Ishikawa (cell line): ENCODE data around the gene ABCD3.

ENCODE experiments used
- CEBPB ChIP-seq: IDR thresholded peaks from 2 replicates; pipeline ENCODE4 v1.6.1; 2012
- CREB1 ChIP-seq: IDR thresholded peaks from 2 replicates; pipeline ENCODE4 v1.6.1; 2012; ENCODE audit warnings: low read depth
- EP300 ChIP-seq: IDR thresholded peaks from 2 replicates; pipeline ENCODE4 v1.6.1; 2012; ENCODE audit warnings: borderline replicate concordance
- FOXM1 ChIP-seq: IDR thresholded peaks from 2 replicates; pipeline ENCODE4 v1.6.1; 2012; ENCODE audit warnings: low read depth, borderline replicate concordance
- MAX ChIP-seq: IDR thresholded peaks from 2 replicates; pipeline ENCODE4 v1.6.1; 2012
- NFIC ChIP-seq: IDR thresholded peaks from 2 replicates; pipeline ENCODE4 v1.6.1; 2012
- TAF1 ChIP-seq: IDR thresholded peaks from 2 replicates; pipeline ENCODE4 v1.6.1; 2012; ENCODE audit warnings: low read depth, mild to moderate bottlenecking
- TCF12 ChIP-seq: IDR thresholded peaks from 2 replicates; pipeline ENCODE4 v1.6.1; 2012; ENCODE audit warnings: low read depth
- YY1 ChIP-seq: IDR thresholded peaks from 2 replicates; pipeline ENCODE4 v1.6.1; 2012; ENCODE audit warnings: low read depth
- TF ChIP-seq, protein P1 (sequence below): IDR thresholded peaks from 2 replicates; pipeline ENCODE4 v1.6.1; 2012; ENCODE audit warnings: low read depth, mild to moderate bottlenecking

DNA sequence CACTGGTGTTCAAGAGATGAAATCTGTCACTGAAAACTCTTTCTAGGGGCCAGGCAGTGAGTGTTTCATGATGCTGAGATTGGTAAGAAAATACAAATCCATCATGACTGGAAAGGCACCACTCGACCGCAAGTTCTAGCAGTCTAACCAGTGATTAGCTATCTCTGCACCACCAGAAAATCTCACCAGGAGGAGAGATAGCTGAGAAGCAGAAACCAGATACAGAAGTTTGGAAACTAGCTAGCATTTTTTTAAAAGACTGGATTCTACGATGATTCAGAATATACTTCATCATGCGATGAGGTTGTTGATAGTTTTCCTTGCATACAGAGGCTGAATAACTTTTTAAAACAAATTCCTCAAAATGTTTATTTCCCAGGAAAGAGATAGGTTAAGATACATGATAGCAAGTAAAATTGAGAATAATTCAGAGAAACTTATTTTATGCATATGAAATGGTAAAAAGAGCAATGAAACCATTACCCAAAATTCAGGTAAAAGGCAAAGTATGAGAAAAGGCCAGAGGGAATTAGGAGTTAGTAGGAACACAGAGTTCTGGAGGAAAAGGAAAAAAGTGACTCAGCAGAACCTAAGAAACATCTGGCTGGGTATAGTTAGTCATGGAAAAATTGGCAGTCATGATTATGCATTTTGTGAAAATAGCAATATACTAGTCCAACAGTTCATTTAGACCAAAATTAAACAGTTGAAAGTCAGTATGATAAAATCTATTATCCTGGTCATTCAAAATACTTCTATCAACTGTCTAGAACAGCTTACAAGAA lies 126.7 kb downstream of the ABCD3 start:
- TF ChIP-seq, protein P1, sequence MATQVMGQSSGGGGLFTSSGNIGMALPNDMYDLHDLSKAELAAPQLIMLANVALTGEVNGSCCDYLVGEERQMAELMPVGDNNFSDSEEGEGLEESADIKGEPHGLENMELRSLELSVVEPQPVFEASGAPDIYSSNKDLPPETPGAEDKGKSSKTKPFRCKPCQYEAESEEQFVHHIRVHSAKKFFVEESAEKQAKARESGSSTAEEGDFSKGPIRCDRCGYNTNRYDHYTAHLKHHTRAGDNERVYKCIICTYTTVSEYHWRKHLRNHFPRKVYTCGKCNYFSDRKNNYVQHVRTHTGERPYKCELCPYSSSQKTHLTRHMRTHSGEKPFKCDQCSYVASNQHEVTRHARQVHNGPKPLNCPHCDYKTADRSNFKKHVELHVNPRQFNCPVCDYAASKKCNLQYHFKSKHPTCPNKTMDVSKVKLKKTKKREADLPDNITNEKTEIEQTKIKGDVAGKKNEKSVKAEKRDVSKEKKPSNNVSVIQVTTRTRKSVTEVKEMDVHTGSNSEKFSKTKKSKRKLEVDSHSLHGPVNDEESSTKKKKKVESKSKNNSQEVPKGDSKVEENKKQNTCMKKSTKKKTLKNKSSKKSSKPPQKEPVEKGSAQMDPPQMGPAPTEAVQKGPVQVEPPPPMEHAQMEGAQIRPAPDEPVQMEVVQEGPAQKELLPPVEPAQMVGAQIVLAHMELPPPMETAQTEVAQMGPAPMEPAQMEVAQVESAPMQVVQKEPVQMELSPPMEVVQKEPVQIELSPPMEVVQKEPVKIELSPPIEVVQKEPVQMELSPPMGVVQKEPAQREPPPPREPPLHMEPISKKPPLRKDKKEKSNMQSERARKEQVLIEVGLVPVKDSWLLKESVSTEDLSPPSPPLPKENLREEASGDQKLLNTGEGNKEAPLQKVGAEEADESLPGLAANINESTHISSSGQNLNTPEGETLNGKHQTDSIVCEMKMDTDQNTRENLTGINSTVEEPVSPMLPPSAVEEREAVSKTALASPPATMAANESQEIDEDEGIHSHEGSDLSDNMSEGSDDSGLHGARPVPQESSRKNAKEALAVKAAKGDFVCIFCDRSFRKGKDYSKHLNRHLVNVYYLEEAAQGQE, result no peak
- TF ChIP-seq FOXM1 (no peak), CEBPB (no peak), NFIC (no peak), CREB1 (no peak), TAF1 (no peak), MAX (no peak), EP300 (no peak), TCF12 (no peak), YY1 (no peak)
